K562 (cell line): ENCODE data around the gene LPAR3.

Source experiments
- KLF16 ChIP-seq: IDR thresholded peaks from 2 replicates; pipeline ENCODE4 v1.6.1; 2016; ENCODE audit warnings: antibody characterized with exemption
- NBN ChIP-seq: fragments of 450-650 bp; IDR thresholded peaks from 2 replicates; pipeline ENCODE4 v1.6.1; 2016; ENCODE audit warnings: low read depth, mild to moderate bottlenecking
- ZNF695 ChIP-seq: fragments of 450-650 bp; formaldehyde crosslinking; IDR thresholded peaks from 2 replicates; pipeline ENCODE4 v1.4.0; 2020; ENCODE audit warnings: mild to moderate bottlenecking, moderate library complexity

GRCh38 chr1:84795213-84795612 lies 97.8 kb downstream of the LPAR3 start:
- no peak for TF ChIP-seq ZNF695 (CRISPR knock-in tag)
- TF ChIP-seq NBN: no peak
- TF ChIP-seq KLF16: no peak
